Vagina (tissue), 2 donors: Measurements from ENCODE around the gene C2CD2.

Experiments
- CTCF ChIP-seq, 3 experiments: fragments of 450-650 bp in 2 of 3; fragments of 200-600 bp in 1 of 3; sonication (generic) in 1 of 3; IDR thresholded peaks; one replicate each; pipeline ENCODE4 v1.5.1; 2017 to 2019; ENCODE audit warnings: antibody characterized with exemption in 3 of 3, mild to moderate bottlenecking in 2 of 3, moderate library complexity in 2 of 3
- POLR2A ChIP-seq, 2 donors: fragments of 450-650 bp; IDR thresholded peaks; one replicate each; pipeline ENCODE4 v1.6.1; 2017; ENCODE audit warnings: antibody characterized with exemption in 2 of 2, mild to moderate bottlenecking in 2 of 2, moderate library complexity in 2 of 2
- POLR2AphosphoS5 ChIP-seq, 2 donors: sonication (generic); formaldehyde crosslinking; IDR thresholded peaks; one replicate each; pipeline ENCODE4 v1.9.0; 2017; ENCODE audit warnings: antibody characterized with exemption in 2 of 2, mild to moderate bottlenecking in 2 of 2, low read depth in 1 of 2; ENCODE audit not compliant: insufficient read depth in 1 of 2

DNA sequence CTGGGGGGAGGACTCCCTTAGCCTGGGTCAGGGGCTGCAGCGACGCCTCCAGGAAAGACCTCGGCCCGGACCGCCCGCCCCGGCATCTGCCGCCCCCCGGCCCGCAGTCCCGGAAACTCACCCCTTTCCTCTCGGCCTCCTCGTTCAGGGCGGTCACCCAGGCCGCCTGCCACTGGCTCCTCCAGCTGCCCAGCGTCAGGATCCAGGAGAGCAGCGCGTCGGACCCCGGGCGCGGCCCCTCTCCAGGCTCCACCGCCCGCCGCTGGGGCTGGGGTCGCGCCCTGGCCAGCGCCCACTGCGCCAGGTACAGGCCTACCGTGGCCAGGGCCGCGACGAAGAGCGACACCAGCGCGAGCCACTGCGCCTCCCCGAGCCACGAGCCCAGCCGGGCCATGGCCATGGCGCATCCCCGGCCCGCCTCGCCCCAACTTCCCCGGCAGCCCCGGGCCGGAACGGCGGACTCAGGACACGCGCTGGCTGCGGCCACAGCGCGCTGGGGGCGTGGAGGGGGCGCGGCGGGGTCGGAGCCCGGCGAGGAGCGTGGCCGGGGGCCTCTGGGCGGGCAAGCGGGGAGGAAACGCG lies 478 bp downstream of the C2CD2 start:
- TF ChIP-seq POLR2A (IDR thresholded peaks at IDR 0.05) (no peak), CTCF (IDR thresholded peaks at IDR 0.05) (no peak), POLR2AphosphoS5 (IDR thresholded peaks at IDR 0.05; ENCODE audit: insufficient read depth in 1 of 2, low read depth in 1 of 2) (no peak)
